Activated CD8-positive, alpha-beta memory T cell treated with anti-CD3 and anti-CD28 coated beads for 48 hours (primary cell): ENCODE data around the gene TSACC.

Experiments
- DNase-seq, 3 experiments: peaks; one replicate each; pipeline ENCODE4 v3.0.0-alpha.2; 2020; ENCODE audit warnings: low read depth in 2 of 3, low spot score in 2 of 3

TSACC gene

DNA sequence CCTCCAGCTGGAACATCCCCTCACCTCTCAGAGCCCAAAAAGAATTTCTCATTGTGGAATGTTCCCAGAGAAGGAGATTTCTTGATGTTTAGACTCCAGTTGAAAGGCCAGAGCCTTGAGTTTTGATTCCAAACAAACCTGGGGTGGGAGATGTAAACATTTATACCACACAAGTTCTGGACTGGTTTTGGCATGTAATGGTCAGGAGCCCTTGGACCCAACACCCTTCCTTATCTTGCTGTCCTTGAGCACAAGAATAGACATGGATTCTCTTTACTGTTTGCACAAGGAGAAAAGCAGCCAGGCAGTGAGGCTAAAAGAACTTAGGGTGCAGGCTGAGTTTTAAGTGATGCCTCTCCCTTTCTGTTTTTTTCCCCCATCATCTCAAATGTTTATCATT is 35.2 kb downstream of the TSACC start:
- DNase-seq = no peak

DNA sequence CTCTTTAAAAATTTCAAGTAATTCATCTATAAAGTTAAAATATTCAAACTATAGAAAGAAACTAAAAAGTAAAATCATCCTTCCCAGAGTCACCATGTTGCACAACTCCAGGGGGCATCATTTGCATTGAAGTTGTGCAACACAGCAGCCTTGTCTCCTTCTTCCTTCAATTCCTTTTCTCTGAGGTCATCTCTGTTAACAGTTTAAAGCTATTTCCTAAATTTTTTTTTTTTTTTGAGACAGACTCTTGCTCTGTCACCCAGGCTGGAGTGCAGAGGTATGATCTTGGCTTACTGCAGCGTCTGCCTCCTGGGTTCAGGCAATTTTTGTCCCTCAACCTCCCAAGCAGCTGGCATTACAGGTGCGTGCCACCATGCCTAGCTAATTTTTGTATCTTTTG is 37.8 kb downstream of the TSACC start:
- no peak for DNase-seq

DNA sequence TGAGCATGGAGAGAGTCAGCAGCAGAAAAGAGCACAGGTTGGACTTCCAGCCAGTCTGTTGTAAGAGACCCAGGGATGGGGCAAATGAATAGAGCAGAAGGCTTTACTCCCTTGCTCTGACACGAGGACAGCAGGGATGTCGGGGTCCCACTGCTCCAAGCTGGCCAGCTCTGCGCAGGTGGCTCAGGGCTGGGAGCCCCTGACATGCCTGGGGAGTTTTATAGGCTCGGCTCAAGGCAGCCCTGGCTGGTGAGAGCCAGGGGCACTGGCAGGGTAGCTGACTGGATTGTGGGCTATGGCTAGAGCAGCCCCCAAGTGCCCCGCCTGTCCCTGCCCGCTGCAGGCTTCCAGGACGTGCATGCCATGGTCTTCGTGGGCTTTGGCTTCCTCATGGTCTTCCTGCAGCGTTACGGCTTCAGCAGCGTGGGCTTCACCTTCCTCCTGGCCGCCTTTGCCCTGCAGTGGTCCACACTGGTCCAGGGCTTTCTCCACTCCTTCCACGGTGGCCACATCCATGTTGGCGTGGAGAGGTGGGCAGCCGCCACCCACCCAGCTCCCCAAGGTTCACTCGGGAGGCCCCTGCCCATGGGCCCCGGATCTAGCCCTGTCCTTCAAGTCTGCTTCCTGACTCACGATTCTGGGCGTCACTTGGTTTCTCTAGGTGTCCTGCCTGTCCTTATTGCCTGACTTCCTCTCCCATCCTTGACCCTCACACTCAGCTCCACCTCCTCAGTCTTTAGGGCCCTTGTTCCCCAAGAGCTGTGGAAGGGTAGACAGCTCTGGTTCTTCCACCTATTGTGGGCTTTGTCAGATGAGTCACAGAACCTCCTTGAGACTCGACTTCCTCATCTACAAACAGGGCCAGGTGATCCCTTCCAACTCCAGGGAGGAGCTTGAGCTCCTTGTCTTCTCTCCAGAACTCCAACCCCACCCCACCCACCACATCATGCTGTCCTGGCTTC is 38.9 kb downstream of the TSACC start:
- no peak for DNase-seq

DNA sequence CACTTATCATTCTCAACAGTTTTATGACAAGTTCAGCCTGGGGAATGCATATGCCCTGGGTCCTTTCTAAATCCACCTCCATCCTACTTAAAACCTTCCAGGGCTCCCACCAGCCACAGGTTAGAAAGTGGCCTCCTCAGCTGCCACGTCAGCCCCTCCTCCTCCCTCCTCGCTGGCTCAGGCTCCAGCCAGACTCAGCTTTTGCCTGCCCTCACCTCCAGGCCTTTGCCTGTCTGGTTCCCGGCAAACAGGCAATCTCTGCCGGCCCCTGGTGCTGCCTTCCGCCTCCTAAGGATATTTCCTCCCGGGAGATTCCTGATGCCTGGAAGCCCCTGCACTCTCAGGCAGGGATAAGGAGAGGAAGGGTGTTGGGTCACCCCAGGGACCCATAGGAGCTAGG is 40.2 kb downstream of the TSACC start:
- no peak for DNase-seq

DNA sequence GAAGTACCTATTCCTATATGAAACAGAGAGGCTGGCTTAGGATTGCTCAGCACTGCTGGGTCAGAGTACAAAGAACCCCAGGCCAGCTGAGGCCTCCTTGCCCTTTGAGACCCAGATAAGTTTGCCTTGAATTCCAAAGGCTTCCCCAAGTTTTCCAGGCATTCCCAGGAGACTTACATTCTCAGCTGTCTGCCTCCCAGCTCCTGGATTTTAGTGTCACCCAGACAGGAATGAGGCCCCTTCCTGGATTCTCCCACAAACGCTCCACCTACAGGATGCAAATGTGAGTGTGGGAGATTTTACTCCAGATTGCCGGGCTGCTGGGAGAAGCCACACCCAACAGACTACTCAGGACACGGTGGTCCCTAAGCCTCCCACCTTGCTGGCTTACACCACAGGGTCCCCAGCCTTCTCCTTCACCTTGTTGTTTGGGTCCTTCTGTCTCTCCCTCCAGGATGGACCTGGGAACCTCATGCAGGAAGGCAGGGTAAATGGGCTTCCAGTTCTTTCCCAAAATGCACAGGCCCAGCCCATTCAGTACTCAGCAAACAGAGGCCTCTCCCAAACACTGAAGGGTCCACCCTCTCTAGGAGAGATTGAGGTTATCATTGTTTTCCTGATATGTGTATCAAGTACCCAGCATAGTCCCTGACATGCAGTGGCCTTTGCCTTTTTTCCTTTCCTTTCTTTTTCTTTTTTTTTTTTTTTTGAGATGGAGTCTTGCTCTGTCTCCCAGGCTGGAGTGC is 41.3 kb downstream of the TSACC start:
- DNase-seq = no peak

DNA sequence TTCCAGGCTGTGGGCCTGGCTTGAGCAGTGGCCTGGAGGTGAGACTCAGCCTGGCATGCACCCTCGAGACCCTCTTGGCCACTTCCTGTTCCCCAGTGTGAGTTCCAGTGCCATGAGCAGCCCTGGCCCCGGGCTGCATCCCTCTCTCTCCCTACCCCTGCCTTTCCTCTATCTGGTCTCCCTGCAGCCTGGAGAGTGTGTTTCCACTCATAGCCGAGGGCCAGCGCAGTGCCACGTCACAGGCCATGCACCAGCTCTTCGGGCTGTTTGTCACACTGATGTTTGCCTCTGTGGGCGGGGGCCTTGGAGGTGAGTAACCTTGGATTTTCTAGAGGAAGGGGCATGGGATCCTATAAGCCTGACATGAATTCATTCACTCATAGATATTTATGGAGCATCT is 44.2 kb downstream of the TSACC start:
- no peak for DNase-seq

DNA sequence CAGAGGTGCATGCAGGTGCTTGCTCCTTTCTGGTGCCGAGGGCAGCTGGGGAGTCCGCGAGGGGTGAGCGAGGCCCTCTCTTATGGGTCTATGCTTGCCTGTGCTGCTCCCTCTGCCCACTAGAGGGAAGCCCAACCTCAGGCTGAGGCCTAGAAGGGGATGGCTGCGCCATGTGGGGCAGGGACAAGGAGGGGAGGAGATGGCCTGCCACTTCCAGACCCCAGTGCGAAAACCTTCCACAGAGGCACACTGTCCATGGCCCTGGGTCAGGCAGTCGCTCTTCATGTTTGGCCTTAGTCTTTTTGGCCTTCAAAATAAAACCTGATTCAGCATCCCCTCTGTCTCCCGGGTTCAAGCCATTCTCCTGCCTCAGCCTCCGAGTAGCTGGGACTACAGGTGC is 44.7 kb downstream of the TSACC start:
- peak in 2 of 3 experiments; percentile 36 to 39 for DNase-seq

DNA sequence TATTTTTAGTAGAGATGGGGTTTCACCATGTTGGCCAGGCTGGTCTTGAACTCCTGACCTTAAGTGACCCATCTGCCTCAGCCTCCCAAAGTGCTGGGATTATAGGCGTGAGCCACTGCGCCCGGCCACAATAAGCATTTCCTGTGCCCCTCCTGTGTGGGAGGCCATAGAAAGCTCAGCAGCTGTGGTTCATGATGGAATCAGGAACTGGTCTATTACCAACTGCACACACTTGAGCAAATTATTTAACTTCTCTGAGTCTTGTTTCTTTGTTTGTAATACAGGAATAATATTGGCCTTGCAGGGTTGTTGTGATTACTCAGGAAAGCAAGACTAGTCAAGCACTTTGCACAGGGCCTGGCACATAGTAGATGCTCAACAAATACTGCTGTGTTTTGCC is 45.7 kb downstream of the TSACC start:
- DNase-seq = no peak

DNA sequence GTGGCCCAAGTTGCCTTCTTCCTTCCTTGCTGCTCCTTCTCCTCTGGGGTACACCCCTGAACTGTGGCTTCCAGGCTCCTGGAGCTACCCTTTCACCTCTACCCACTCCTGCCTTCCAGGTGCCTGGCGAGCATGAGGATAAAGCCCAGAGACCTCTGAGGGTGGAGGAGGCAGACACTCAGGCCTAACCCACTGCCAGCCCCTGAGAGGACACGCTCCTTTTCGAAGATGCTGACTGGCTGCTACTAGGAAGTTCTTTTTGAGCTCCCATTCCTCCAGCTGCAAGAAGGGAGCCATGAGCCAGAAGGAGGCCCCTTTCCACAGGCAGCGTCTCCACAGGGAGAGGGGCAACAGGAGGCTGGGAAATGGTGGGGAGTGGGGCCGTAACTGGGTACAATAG is 46.3 kb downstream of the TSACC start:
- DNase-seq = no peak

DNA sequence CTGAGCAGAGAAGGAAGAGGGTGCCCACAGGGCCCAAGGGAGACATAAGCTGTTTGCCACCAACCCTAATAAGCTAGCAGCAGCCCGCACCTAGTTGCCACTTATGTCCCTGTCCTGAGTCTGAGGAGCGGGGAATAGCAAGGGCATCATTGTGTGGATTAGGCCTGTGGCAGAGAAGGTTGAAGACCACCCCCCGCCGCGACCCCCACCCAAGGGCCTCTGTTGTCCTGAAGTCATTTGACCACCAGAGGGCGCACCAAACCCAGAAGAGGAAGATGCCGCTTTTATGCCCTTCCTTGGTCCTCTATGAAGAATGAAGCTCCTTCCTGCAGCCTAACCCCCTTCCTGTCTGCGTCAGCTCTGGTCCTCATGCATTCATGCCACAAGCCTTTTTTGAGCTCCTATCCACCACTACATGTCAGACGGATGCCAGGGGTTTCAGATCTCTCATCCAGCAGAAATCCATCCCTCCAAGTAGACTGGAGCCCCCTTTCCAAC is 47.3 kb downstream of the TSACC start:
- DNase-seq = peak; percentile 15 to 70 (median 57)

DNA sequence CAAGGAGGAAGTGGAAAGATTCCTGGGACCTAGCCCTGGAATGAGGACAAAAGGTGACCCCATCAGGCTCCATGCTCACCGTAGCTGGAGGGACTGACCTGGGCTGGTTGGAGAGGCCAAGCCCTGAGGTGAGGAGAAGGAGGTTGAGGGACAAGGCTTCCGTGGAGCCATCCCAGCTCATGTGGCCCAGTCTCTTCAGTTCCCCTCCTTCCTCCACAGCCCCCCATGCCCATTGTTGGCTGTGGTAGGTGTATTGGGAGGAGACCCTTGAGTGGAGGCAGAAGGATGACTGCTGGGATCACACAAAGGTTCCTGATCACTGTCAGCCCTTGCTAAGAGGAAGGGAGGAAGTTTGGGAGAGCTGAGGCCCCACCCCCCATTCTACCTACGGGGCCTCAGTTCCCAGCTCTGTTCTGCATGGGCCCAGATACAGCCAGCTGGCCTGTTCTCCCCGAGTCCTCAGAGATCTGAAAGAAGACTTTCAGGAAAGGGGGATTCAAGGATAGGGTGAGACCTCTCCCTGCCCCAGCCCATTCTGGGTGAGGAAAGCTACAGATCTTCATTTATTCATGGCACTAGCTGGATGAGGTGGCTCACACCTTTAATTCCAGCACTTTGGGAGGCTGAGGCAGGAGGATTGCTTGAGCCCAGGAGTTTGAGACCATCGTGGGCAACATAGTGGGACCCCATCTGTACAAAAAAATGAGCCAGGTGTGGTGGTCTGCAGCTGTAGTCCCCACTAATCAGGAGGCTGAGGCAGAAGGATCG is 48.0 kb downstream of the TSACC start:
- DNase-seq = no peak

DNA sequence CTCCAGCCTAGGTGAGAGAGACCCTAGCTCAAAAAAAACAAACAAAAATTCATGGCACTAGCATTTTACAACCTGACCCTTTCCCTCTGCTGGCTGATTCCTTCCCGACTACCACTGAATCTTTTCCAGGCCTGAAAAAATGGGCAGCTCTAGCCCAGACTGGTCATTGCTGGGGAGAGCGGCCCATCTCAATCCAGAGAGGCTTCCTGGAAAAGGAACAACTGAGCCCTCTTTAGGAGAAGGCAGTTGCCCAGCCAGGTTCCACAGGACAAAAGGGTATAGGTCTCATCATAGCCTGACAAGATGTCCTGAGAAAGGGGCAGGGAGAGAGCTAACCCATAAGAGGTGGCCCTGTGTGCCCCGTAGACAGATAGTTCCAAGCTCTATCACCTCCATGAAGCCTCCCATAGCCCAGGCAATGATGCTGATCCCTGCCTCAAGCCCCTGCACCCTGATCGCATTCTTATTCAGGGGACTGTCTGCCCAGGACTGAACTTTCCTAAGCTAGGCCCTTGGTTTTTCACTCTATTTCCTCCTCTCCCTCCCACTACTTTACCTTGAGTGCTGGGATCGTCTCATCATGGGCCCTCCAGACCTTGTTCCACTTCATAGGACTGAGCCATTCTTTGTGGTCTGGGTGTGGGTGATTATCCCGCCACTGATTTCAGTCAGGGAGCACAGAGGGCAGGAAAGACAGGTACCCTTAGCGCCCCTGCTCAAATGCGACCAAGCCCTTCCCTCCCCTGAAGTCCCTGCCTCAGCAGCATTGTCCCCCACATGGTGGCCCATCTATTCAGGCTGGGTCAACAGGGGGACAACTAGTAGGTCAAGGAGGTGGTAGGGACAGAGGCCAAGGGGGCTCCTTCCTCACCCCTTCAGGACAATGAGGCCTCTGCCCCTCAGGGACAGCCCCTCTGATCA is 48.9 kb downstream of the TSACC start:
- DNase-seq = no peak

DNA sequence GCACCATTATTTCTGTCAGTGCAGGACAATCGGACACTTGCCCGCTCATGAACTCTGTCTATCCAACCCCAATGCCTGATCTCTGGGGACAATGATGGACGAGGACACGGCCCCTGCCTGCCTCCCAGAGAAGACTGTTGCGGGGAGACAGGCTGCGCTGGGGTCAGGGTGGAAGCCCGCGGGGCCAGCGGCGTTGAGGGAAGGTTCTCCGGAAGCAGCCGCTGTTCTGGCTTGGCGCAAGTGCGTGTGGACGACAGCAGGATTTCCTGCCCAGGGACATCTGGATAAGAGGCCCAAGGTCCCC is 49.5 kb downstream of the TSACC start:
- DNase-seq = no peak

DNA sequence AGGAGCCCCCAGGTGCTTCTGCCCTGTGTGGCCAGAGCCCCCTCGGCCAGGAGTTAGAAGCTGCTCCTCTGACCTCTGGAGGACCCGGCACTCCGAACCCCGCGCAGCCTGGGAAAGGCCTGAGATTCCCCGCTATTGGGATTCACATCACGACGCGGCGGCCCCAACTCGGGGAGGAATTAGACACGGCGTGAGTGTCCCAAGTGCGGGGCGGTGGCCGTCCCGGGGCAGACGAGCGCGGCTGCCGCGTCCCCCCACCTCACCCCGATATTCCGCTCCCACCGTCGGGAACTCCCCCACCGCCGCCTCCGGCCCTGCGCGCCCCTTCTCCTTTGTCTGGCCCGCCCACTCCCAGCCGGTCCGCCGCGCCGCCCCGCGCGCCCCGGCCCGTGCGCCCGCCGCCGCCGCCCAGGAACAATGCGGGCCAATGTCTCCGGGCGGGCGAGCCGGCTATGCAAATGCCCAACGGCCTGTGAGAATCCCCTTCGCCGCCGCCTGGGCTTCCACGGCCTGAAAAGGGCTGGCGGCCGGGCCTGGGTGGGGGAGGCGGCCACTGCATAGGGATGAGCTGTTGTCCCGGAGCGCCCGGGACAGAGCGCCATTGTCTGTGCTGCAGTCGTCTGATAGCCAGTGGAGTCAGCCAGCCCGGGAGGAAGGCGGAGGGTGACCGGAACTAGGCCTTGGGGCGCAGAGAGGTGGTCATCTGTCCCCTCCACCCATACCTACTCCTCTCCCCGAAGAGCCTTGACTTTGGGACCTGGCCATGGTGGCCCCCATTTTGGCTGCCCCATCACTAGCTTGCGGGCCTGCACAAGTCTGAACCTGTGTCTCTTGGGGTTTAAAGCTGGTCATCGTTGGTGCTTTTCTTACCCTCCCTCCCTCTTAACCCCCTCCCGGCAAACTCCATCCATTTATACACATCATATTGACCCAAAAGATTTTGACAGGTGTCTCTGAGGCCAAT is 50.1 kb downstream of the TSACC start:
- DNase-seq = no peak

DNA sequence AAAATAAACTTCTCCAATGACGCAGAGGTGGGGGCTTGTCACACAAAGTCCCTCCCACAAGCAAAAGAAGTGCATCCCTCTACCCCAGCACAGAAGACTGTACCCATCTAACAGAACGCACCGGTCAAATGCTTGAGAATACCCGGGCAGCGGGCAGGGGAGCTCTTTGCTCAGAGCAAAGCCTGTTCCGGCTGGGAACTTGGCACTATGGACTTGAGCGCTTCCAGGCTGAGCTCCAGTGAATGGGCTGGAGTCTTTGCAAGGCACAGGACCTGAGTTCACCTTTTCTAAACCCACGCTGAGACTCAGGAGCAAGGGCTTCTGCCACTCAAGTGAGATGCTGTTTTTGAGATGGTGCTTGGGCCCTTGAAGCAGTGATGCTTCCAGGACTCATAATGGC is 51.0 kb downstream of the TSACC start:
- no peak for DNase-seq

DNA sequence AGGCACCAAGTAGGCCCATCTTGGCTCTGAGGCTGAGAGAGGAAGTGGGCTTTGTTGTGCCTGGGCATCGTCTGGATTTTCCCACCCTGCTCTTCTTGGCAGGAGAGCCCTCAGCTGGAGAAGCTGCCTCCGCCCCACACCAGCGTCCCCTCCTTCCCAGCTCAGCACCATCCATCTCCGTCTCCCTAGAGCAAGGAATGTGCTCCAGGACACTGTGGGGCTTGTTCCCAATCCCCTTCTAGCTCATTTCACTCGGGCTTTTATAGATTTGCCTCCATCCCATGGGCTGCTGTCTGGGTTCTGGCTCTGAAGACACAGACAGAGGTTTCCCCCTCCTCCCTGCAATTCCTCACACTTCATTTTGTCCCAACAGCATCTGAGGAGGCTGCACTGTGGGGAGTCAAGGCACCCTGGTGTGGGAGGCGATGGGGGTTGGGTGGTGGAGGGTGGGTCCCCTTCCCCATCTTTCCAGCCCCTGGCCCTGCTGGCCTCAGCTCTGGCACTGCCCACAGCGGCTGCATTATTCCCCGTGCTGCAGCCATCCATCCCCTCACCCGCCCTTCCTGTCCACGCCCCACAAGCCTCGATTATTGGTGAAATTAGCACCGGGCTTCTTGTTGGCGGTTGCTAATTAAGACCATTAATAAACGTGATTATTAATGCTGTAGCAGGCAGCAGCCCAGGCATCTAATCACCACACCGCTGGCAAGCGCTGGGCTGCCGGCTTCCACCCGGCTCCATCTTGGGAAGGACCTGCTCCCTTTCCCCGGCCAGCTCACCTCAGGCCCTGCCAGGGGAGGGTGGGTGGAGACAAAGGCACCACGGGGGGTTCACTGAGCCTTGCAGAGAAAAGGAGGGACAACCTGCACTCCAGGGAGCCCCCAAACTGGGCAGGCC is 52.4 kb downstream of the TSACC start:
- no peak for DNase-seq

DNA sequence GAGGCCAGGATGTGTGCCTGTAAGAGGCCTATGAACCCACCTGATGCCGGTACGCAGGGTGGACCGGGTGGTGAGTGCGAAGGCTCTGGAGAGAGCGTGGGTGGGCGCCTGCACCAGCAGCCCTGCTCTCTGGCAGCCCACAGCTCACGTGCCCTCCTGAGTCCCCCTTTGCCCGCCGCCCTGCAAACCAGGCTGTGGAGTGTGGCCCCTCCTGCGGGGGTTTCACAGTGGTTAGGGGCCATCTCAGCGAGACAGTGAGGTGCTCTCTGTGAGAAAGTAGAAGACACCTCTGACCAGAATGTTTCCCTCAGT is 53.0 kb downstream of the TSACC start:
- no peak for DNase-seq

DNA sequence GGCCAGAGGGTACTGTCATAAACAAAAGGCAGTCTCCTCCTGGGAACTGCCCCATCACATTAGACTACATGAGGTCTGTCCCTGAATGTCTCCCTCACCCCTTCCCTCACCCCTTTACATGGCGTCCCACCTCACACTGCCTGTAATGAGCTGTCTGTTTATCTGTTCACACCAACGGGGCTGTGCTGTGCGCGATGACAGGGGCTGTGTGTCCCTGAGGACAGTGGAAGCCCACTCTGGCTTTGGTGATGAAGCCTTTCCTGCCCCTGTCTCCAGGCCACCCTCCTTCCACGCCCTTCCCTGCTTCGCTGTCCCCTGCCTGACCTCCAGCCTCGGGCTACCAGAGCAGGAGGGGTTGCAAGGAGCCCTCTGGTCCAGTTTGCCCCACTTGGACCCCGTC is 53.4 kb downstream of the TSACC start:
- DNase-seq = no peak

DNA sequence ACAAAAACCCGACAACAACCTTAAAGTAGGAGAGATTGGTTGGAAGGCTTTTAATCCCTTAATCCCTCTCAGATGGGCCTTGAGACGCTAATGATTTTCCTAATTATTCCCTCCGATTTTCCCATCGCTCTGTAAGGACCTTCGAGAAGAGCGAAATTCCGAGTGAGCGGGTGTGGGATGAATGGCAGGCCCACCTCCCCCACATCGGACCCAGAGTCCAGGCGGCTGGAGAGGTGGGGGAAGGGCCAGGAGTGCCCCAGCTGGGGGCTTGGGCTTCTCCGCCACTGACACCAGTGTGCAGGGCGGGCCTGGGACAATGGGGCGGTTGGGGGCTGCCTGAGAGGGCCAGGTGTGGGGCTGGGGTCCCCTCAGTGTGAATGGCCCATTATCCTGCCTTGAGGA is 54.1 kb downstream of the TSACC start:
- no peak for DNase-seq
